Measurements from ENCODE around the gene SERPINE2. TPM values are rescaled to one million over a fixed set of nuclear protein-coding genes. Genes with fewer than 3 reads are reported as not detected.
A peak's percentile ranks its signal among the peaks of the same experiment; 100 is the strongest.

Gene SERPINE2
- total and polyA plus RNA-seq, 2 experiments from 2014 or later, result 1,864 to 5,355 TPM

DNA sequence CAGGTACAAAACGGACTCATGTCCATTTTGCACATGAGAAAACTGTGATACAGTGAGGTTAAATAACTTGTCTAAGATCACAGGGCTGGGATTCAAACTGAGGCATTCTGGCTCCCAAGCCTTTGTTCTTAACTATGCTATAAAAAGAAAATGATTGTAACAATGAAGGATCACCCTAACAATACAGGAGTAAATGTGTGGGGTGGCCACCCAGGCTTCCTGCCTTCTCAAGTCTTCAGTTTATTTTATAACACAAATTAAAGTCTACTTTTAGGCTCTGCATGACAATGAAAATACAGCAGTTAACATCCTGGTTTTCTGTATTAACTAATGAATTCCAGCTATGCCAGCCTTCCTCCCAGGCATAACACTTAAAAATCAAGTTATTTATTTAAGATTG lies 101.6 kb downstream of the SERPINE2 start:
- no peak for DNase-seq
- 0 to 8% methylated on average over 1 of the region's 1 CpG for whole genome bisulfite sequencing, 2 experiments (ENCODE audit: low coverage in 1 of 2, low lambda C conversion rate in 2 of 2, missing lambda C conversion rate in 2 of 2)
- Histone ChIP-seq H3F3A (ENCODE audit: insufficient read depth) (peaks cover 28% of the 10 kb centered on the region), H3K79me2 (ENCODE audit: insufficient read depth) (peaks cover 85% of the 10 kb centered on the region), H3K9me3 (ENCODE audit: low read depth) (no peaks in the 10 kb centered on the region), H3K9ac (no peak overlapping the region), H3K9me2 (ENCODE audit: insufficient read depth) (no peaks in the 10 kb centered on the region), H3K4me1 (ENCODE audit: insufficient read depth) (peaks cover 54% of the 10 kb centered on the region), H3K4me3 (no peak overlapping the region), H2AFZ (no peak overlapping the region), H3K4me2 (ENCODE audit: unreplicated experiment) (peak overlapping the region; percentile 36), H3K27ac (no peak overlapping the region), H3K36me3 (ENCODE audit: low read depth) (no peaks in the 10 kb centered on the region), H4K20me1 (ENCODE audit: insufficient read depth) (no peaks in the 10 kb centered on the region; the same call in 1 of the 2 replicates), H3K27me3 (replicated peaks; ENCODE audit: insufficient read depth) (no peaks in the 10 kb centered on the region)
- TF ChIP-seq EZH2 (IDR thresholded peaks at IDR 0.05; ENCODE audit: insufficient read depth, poor library complexity, severe bottlenecking) (no peak), EZH2phosphoT487 (IDR thresholded peaks at IDR 0.05; ENCODE audit: insufficient read depth, low read depth) (no peak)
- in situ Hi-C loops (cut with MboI), result no loop called here

DNA sequence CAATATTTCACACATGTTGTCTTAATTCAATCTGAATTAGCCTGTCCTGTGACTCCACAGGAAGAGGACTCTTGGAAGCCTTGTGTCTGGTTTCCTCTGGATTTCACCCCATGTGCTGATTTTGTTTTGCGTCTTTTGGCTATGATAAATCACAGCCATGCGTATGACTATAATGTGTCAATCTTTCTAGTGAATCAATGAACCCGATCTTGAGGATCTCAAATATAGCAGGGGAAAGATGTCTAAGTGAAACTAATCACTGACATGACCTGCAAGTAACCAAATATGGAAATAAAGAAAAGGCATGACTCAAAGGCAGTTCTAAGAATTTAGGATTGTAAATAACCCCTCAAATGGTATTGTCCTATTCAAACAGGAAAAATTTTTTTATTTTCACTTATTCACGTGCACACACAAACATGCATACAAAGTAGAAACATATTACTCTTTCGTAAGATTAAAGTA lies 102.2 kb downstream of the SERPINE2 start:
- Histone ChIP-seq H3F3A (ENCODE audit: insufficient read depth) (peaks cover 28% of the 10 kb centered on the region), H3K27ac (0 out of 2 replicates have a peak overlapping the region, but pooled peaks have one; percentile 8), H3K9ac (no peak overlapping the region), H3K9me3 (ENCODE audit: low read depth) (no peaks in the 10 kb centered on the region), H3K79me2 (ENCODE audit: insufficient read depth) (peaks cover 92% of the 10 kb centered on the region), H3K27me3 (replicated peaks; ENCODE audit: insufficient read depth) (no peaks in the 10 kb centered on the region), H3K9me2 (ENCODE audit: insufficient read depth) (no peaks in the 10 kb centered on the region), H4K20me1 (ENCODE audit: insufficient read depth) (no peaks in the 10 kb centered on the region; the same call in 1 of the 2 replicates), H3K4me1 (ENCODE audit: insufficient read depth) (peaks cover 54% of the 10 kb centered on the region), H3K36me3 (ENCODE audit: low read depth) (no peaks in the 10 kb centered on the region), H2AFZ (no peak overlapping the region), H3K4me2 (ENCODE audit: unreplicated experiment) (peak overlapping the region; percentile 36), H3K4me3 (no peak overlapping the region)
- in situ Hi-C loops (cut with MboI), result no loop called here
- no peak for TF ChIP-seq EZH2 (IDR thresholded peaks at IDR 0.05; ENCODE audit: insufficient read depth, poor library complexity, severe bottlenecking)
- TF ChIP-seq EZH2phosphoT487 (IDR thresholded peaks at IDR 0.05; ENCODE audit: insufficient read depth, low read depth), result no peak
- WGBS, 2 experiments (ENCODE audit: low coverage in 1 of 2, low lambda C conversion rate in 2 of 2, missing lambda C conversion rate in 2 of 2), result 6 to 8% methylated on average over 5 of the region's 5 CpGs
- peak; percentile 37 for DNase-seq

- Histone ChIP-seq H3K79me2 (ENCODE audit: insufficient read depth) (peaks cover 100% of the 10 kb centered on the region), H3K4me2 (ENCODE audit: unreplicated experiment) (no peak overlapping the region), H3K4me1 (ENCODE audit: insufficient read depth) (peaks cover 45% of the 10 kb centered on the region), H3K27me3 (replicated peaks; ENCODE audit: insufficient read depth) (no peaks in the 10 kb centered on the region), H3K9me3 (ENCODE audit: low read depth) (no peaks in the 10 kb centered on the region), H3F3A (ENCODE audit: insufficient read depth) (peaks cover 15% of the 10 kb centered on the region), H3K9me2 (ENCODE audit: insufficient read depth) (no peaks in the 10 kb centered on the region), H4K20me1 (ENCODE audit: insufficient read depth) (no peaks in the 10 kb centered on the region; the same call in 1 of the 2 replicates), H3K9ac (no peak overlapping the region), H3K36me3 (ENCODE audit: low read depth) (no peaks in the 10 kb centered on the region), H3K27ac (no peak overlapping the region), H3K4me3 (no peak overlapping the region), H2AFZ (no peak overlapping the region)
- DNase-seq, result no peak
- in situ Hi-C loops (cut with MboI), result no loop called here
- no peak for TF ChIP-seq EZH2 (IDR thresholded peaks at IDR 0.05; ENCODE audit: insufficient read depth, poor library complexity, severe bottlenecking)
- TF ChIP-seq EZH2phosphoT487 (IDR thresholded peaks at IDR 0.05; ENCODE audit: insufficient read depth, low read depth), result no peak
Observed at GRCh38 chr2:223935459-223936125, 103.5 kb downstream of the SERPINE2 start.

DNA sequence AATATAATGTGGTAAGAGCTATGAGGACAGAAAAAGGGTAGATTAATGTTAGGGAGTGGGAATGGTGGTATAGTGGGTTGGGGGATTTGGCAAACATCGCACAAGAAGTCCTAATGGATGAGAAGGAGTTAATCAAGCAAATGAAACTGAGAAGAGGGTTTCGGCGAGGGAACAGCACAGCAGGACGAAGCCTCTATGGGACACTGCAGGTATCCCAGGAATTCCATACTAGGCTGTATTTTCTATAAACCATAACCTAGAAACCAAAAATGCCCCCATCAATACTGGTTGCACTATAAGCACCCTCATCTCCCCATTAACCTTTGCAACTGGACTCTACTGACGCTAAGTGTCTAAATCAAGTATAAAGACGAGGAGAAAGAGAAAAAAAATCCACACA lies 104.2 kb downstream of the SERPINE2 start:
- Histone ChIP-seq H3K4me3 (no peak overlapping the region), H4K20me1 (ENCODE audit: insufficient read depth) (no peaks in the 10 kb centered on the region; the same call in 1 of the 2 replicates), H3K9me3 (ENCODE audit: low read depth) (no peaks in the 10 kb centered on the region), H3K27me3 (replicated peaks; ENCODE audit: insufficient read depth) (no peaks in the 10 kb centered on the region), H3K9ac (no peak overlapping the region), H3K4me1 (ENCODE audit: insufficient read depth) (peaks cover 45% of the 10 kb centered on the region), H3K27ac (no peak overlapping the region), H3K36me3 (ENCODE audit: low read depth) (no peaks in the 10 kb centered on the region), H3F3A (ENCODE audit: insufficient read depth) (peaks cover 8% of the 10 kb centered on the region), H3K79me2 (ENCODE audit: insufficient read depth) (peaks cover 100% of the 10 kb centered on the region), H2AFZ (no peak overlapping the region), H3K9me2 (ENCODE audit: insufficient read depth) (no peaks in the 10 kb centered on the region), H3K4me2 (ENCODE audit: unreplicated experiment) (peak overlapping the region; percentile 4)
- DNase-seq, result no peak
- in situ Hi-C loops (cut with MboI), result no loop called here
- WGBS, 2 experiments (ENCODE audit: low coverage in 1 of 2, low lambda C conversion rate in 2 of 2, missing lambda C conversion rate in 2 of 2), result 81 to 84% methylated on average over 6 of the region's 6 CpGs
- no peak for TF ChIP-seq EZH2 (IDR thresholded peaks at IDR 0.05; ENCODE audit: insufficient read depth, poor library complexity, severe bottlenecking)
- TF ChIP-seq EZH2phosphoT487 (IDR thresholded peaks at IDR 0.05; ENCODE audit: insufficient read depth, low read depth), result no peak

Data from GM23248 (cell line).